SK-MEL-5 (cell line): ENCODE data around the gene ARL10. TPM values are rescaled to one million over a fixed set of nuclear protein-coding genes. Genes with fewer than 3 reads are reported as not detected.

Source experiments
- DNase-seq: peaks from one replicate; pipeline ENCODE4 v3.0.0-alpha.2; 2016; ENCODE audit warnings: low read depth, low spot score
- in situ Hi-C: cut with HindIII; loops from 2 replicates; pipeline ENCODE4 v1.10.0; 2016; ENCODE audit warnings: low sequenced_read_pairs, high pct_unique_total_duplicates, low pct_unique_long_range_greater_than_20kb
- total RNA-seq: library from RNA; depleted of rRNA; stranded (reverse); fragments of >200 nt; shearing (Covaris generic); gene quantifications from 2 replicates; pipeline ENCODE4 v1.2.3, GENCODE V29; 2014

Gene ARL10
- total RNA-seq, 1 experiment from 2014 or later = 0.03 TPM

DNA sequence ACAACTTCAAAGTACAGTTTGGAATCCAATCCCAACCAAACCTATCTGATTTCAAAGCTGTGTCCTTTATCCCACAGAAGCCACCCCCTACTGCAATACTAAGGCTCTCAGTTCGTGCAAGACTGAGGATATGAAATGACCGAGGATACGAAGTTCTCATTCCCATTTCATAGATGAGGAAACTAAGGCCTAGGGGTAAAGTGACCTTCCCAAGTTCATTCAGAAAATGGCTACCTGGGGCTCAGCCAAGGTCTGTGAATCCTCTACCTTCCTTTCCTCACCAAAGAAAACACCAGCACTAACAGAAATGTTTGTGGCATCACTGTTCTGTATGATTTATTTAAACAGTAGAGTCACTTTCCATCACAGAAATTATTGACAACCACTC, 9.1 kb upstream of the ARL10 start:
- DNase-seq = no peak
- in situ Hi-C loops = no loop called here

- in situ Hi-C loops = no loop called here
- no peak for DNase-seq
These were observed 5.6 kb upstream of the ARL10 start for GRCh38 chr5:176359658-176360057.

DNA sequence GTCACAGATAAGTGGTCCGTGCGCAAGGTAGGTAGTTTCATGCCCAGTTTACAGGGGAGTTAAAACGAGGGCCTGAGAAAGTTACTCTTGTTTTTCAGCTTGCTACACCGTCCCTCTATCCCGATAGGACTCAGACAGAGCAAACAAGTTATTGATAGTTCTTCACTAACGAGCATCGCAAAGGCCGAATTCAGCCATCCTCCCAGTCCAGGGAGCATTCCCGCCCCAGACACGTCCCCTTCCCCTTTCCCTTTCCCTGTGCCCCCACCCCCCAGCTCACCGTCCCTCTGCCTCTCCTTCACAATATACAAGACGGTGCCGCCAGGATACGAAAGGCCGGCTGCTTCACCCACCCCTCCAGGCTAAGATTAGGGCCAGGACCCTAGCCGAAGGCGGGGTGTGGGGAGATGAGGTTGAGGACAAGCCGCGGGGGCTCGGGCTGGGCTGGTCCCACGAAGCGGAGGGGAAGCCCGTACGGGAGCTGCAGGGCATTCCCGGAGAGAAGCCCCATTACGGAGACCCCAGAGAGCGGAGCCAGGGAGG, 4.3 kb upstream of the ARL10 start:
- in situ Hi-C loops = no loop called here
- peak; percentile 10 for DNase-seq

DNA sequence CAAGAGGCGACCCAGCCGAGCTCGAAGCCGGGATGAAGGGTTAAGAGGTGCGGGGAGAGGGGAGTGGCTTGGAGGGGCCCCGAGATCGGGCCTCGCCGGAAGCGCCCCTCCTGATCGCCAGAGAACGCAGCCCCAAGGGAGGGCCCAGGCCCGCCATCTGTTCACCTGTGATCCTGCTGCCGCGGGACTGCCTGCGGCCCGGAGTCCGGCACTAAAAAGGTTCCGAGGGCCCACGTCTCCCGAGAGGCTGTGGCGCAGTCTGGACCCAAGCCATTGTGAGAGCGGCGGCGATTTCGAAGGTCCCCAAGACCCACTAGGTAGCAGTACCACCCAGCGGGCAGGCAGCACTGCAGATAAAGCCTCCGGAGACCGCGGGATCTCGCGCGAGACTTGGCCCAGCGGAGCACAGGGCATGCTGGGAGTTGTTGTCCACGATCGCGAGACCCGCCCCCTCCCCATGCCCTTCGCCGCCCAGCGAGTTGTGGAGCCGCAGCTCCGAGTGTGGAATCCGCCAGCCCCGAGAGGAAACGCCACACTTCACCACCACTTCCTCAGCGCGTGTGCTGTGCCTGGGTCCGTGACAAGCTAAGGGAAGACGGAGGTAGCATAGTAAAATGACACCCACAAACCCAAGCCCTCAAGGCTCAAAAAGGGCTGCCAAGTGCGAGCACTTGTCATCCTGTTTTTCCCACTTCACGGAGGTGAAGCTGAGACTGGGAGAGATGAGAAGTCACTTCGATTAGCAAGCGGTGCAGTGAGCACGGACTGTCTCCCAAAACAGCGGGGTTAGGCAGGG, 3.7 kb upstream of the ARL10 start, which contains the start of gene KIAA1191:
TSS of gene KIAA1191 (minus strand) at position 328 of the 796 bp plus-strand sequence. CDS start 2,256 bp downstream, outside the sequence.
- in situ Hi-C loops = no loop called here

GRCh38 chr5:176362233-176362490, 3.1 kb upstream of the ARL10 start:
- DNase-seq = no peak
- in situ Hi-C loops = no loop called here

More for the DNA sequence above, 3.7 kb upstream of the ARL10 start, which contains the start of gene KIAA1191:
- peak; percentile 86 for DNase-seq

DNA sequence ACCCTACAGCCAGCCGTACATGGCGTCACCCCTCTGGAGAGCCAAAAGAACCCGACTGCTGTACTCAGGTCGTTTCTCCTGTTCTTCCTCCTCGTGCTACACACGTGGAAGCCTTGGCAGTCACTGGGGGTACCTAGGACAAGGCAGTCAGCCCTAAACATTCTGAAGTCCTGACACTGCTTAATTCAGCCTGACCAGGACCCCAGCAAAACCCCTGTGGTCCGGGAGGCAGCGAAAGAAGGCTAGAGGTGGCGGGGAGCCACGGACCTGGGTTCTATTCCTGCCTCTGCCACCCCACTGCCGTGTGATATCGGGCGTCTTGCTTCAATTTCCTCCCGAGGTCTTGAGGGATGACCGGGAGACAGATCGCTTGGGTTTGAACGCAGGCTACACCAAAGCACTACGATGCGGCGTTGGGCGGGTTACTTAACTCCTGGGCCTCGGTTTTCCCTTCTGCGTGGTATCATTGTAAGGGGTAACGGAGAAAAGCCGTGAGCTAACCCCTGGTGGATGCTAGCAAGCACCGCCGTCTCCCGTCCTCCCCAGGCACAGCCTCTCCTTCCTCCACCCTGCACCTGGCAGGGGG, 429 bp upstream of the ARL10 start:
- in situ Hi-C loops = no loop called here
- no peak for DNase-seq

- in situ Hi-C loops = no loop called here
- no peak for DNase-seq
These were observed 1.1 kb downstream of the ARL10 start for GRCh38 chr5:176366232-176366894.

DNA sequence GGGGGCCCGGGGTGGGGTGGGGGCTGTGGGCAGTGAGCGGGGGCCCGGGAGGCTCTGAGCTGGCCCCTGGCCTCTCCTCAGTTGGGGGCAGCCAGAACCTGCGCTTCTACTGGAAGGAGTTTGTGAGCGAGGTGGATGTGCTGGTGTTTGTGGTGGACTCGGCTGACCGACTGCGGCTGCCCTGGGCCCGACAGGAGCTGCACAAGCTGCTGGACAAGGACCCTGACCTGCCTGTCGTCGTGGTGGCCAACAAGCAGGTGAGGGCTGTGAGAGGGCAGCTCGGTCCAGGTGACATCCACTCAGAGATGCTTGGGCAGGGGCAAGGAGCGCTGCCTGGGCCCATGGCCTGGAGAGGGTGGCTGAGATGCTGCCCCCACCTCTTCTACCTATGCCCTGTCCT, 3.4 kb downstream of the ARL10 start:
- in situ Hi-C loops = no loop called here
- no peak for DNase-seq

- peak; percentile 6 for DNase-seq
- in situ Hi-C loops = no loop called here
These were observed 4.8 kb downstream of the ARL10 start for GRCh38 chr5:176369934-176370711.

- DNase-seq = peak; percentile 28
- in situ Hi-C loops = no loop called here
These were observed 6.6 kb downstream of the ARL10 start for GRCh38 chr5:176371621-176372539.

DNA sequence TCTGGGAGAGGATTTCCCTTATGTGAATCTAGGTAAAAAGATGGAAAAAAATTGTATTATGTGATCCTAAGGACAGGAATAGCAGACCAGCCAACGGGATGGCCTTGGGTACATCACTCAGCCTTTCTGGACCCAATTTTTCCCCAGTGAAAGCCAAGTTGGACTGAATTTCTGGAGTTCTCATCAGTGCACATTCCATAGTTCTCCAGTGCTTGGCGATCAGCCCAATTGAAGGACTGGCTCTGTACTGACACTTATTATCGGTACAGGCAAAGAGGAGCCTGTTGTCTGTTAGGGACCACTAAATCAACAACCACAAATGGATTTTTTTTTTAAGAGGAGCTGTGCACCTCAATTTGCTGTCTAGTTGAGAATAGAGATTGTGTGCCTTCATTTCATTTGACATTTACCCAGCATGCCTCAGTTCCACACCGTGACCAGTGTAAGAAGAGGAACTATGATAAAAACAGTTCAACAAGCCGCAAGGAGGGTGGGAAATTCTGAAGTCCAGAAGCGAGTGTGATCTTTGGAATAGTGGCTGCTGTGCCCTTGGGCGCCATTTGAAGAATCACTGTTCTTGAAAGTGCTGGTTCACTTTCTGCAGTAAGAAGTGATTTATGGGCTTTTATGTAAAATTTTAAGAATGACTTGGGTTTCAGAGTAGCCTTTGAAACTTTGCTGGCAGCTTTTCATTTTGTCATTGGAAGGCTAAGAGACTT, 8.0 kb downstream of the ARL10 start:
- in situ Hi-C loops = no loop called here
- DNase-seq = no peak

GRCh38 chr5:176379881-176380280, 14.6 kb downstream of the ARL10 start:
- in situ Hi-C loops = no loop called here
- no peak for DNase-seq

- no peak for DNase-seq
- in situ Hi-C loops = no loop called here
These were observed 16.1 kb downstream of the ARL10 start for GRCh38 chr5:176381423-176381822.

GRCh38 chr5:176381979-176382378, 16.7 kb downstream of the ARL10 start:
- in situ Hi-C loops = no loop called here
- DNase-seq = no peak

DNA sequence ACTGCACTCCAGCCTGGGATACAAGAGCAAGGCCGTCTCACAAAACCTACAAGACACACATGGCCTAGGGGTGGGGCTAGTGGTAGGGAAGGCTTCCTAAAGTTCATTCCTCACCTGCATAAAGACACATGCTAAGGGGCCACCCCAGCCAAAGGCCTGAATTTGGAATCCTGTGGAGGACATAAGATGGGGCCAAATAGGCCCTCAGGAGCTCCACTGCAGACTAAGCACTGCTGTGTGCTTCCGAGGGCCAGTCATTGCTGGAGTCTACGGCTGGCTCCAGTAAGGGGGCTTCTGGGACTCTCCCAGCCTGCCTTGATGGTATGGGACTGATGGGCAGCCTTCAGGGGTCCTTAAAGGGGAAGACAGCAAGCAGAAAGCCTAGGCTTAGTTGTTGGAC, 17.4 kb downstream of the ARL10 start:
- in situ Hi-C loops = no loop called here
- DNase-seq = no peak

DNA sequence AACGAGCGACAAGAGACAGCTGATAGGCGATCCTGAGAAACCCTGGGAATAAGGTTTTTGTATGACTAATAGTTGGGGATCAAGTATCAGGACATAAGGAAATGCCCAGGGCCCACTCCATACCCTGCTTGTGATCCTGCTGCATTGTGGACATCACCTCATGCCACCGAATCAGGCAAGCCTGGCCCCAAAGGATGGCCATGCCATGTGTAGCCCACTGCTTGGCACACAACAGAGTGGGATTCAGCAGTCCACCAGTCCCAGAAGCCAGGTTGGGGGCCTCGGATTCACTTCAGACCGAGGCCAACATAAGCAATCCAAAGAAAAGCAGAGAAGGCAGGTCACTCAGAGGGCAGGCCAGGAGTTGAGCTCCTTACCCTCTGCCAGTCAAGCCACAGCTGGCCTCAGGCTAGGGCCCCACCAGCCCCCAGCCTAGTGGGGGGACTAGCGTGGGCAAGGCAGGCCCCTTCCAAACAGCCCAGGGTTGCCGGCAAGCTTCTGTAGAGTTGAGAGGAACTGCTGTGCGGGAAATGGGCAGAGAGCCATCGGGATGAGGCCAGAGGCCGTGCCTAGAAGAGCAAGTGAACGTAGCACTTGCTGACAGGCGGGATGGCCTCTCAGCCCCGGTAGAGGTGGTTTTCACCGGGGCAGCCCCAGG, 18.1 kb downstream of the ARL10 start:
- no peak for DNase-seq
- in situ Hi-C loops = no loop called here
